OCI-LY7 (cell line): ENCODE measurements around the gene COL8A1.

Experiments used
- EZH2phosphoT487 ChIP-seq: fragments of 200-600 bp; sonication (generic); IDR thresholded peaks from 2 replicates; pipeline ENCODE4 v1.6.1; 2018; ENCODE audit warnings: low read depth, borderline replicate concordance, mild to moderate bottlenecking, mixed run types, antibody characterized with exemption, low read length, moderate library complexity, mixed read lengths
- TF ChIP-seq, protein P1 (sequence below): fragments of 200-600 bp; sonication (generic); conservative IDR thresholded peaks from 2 replicates; pipeline ENCODE4 v1.5.1; 2014; ENCODE audit warnings: mild to moderate bottlenecking, antibody characterized with exemption, low read length, moderate library complexity, mixed read lengths

GRCh38 chr3:99848433-99848832 lies 210.0 kb downstream of the COL8A1 start:
- TF ChIP-seq EZH2phosphoT487, result no peak
- TF ChIP-seq, protein P1, sequence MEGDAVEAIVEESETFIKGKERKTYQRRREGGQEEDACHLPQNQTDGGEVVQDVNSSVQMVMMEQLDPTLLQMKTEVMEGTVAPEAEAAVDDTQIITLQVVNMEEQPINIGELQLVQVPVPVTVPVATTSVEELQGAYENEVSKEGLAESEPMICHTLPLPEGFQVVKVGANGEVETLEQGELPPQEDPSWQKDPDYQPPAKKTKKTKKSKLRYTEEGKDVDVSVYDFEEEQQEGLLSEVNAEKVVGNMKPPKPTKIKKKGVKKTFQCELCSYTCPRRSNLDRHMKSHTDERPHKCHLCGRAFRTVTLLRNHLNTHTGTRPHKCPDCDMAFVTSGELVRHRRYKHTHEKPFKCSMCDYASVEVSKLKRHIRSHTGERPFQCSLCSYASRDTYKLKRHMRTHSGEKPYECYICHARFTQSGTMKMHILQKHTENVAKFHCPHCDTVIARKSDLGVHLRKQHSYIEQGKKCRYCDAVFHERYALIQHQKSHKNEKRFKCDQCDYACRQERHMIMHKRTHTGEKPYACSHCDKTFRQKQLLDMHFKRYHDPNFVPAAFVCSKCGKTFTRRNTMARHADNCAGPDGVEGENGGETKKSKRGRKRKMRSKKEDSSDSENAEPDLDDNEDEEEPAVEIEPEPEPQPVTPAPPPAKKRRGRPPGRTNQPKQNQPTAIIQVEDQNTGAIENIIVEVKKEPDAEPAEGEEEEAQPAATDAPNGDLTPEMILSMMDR, result no peak
